Parathyroid adenoma (tissue), 2 donors: ENCODE data around the gene TMEM198.

Experiments used
- H2AFZ ChIP-seq: fragments of 300-600 bp; sonication (generic); one replicate; pipeline ENCODE4 v1.7.0; 2017; ENCODE audit warnings: antibody characterized with exemption, mild to moderate bottlenecking
- H3K27ac ChIP-seq: fragments of 300-600 bp; sonication (generic); one replicate; pipeline ENCODE4 v1.7.0; 2017
- H3K27me3 ChIP-seq: fragments of 300-600 bp; sonication (generic); one replicate; pipeline ENCODE4 v1.7.0; 2017; ENCODE audit warnings: low read length; ENCODE audit not compliant: control insufficient read depth, insufficient read depth
- H3K36me3 ChIP-seq: fragments of 300-600 bp; sonication (generic); one replicate; pipeline ENCODE4 v1.7.0; 2017; ENCODE audit warnings: low read length; ENCODE audit not compliant: control insufficient read depth, insufficient read depth
- H3K4me1 ChIP-seq: fragments of 300-600 bp; sonication (generic); one replicate; pipeline ENCODE4 v1.7.0; 2017; ENCODE audit warnings: control low read depth
- H3K4me2 ChIP-seq: fragments of 300-600 bp; sonication (generic); one replicate; pipeline ENCODE4 v1.7.0; 2017; ENCODE audit warnings: low read length
- H3K4me3 ChIP-seq: fragments of 300-600 bp; sonication (generic); one replicate; pipeline ENCODE4 v1.7.0; 2017; ENCODE audit warnings: low read depth, low read length
- H3K79me2 ChIP-seq: fragments of 300-600 bp; sonication (generic); one replicate; pipeline ENCODE4 v1.7.0; 2017; ENCODE audit warnings: control low read depth
- H3K9ac ChIP-seq: fragments of 300-600 bp; sonication (generic); one replicate; pipeline ENCODE4 v1.7.0; 2017; ENCODE audit warnings: mild to moderate bottlenecking
- H3K9me3 ChIP-seq: fragments of 300-600 bp; sonication (generic); one replicate; pipeline ENCODE4 v1.7.0; 2017; ENCODE audit warnings: low read length; ENCODE audit not compliant: control insufficient read depth
- CTCF ChIP-seq: fragments of 300-600 bp; sonication (generic); IDR thresholded peaks from one replicate; pipeline ENCODE4 v1.7.0; 2017; ENCODE audit warnings: antibody characterized with exemption, mild to moderate bottlenecking
- donor health status: primary hyperparathyroidism.

The TMEM198 gene

DNA sequence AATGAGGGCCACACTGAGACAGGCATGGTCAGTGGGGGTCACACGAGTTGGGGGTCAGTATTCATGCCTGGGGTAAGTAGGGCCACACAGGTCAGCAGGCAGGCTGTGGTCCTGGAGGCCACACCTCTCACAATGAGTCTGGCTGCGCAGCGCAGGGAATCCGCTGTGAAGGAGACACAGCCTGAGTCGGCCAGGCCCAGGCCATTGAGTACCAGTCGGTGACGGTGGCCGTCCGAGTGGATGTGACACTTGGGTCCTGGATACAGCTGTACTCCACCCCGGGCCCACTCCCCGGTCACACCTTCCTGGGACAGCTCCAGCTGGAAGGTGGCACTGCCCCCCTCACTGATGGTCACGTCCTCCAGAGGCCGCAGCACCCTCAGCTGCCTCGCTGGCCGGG is 10.5 kb downstream of the TMEM198 start:
- no peaks in the 10 kb centered on the region for H3K36me3 ChIP-seq

DNA sequence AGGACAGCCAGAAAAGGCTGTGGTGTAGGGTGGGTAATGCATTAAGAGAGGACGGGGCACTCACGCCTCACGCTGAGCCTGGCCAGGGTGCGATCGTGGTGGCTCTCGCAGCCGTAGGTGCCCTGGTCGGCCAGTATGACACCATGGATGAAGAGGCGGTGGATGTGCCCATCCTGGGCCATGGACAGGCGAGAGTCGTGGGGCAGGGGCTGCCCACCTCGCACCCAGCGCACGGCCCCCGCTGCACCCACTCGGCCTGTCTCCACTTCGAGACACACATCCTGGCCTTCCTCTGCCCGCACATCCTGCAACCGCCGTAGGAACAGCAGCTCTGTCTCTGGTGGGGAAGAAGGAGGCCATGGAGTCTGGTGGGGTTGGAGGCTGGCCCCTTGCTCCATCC is 12.1 kb downstream of the TMEM198 start:
- Histone ChIP-seq H3K9ac (no peak overlapping the region), H3K4me2 (no peak overlapping the region), H3K36me3 (no peaks in the 10 kb centered on the region), H3K79me2 (no peaks in the 10 kb centered on the region), H3K27ac (no peak overlapping the region), H2AFZ (no peak overlapping the region), H3K27me3 (peaks cover 4% of the 10 kb centered on the region), H3K4me3 (no peak overlapping the region), H3K9me3 (no peaks in the 10 kb centered on the region), H3K4me1 (peaks cover 3% of the 10 kb centered on the region)
- no peak for TF ChIP-seq CTCF

More for the DNA sequence above, 10.5 kb downstream of the TMEM198 start:
- Histone ChIP-seq H3K4me3 (no peak overlapping the region), H2AFZ (no peak overlapping the region), H3K4me1 (peaks cover 3% of the 10 kb centered on the region), H3K9ac (no peak overlapping the region), H3K27me3 (peaks cover 4% of the 10 kb centered on the region), H3K4me2 (no peak overlapping the region), H3K27ac (no peak overlapping the region), H3K9me3 (no peaks in the 10 kb centered on the region), H3K79me2 (no peaks in the 10 kb centered on the region)
- TF ChIP-seq CTCF, result no peak

- H3K27me3 ChIP-seq, result peaks cover 4% of the 10 kb centered on the region
- H3K4me3 ChIP-seq, result no peak overlapping the region
- no peak overlapping the region for H3K9ac ChIP-seq
- no peak overlapping the region for H3K4me2 ChIP-seq
- H3K9me3 ChIP-seq, result no peaks in the 10 kb centered on the region
- TF ChIP-seq CTCF, result no peak
- no peaks in the 10 kb centered on the region for H3K36me3 ChIP-seq
- no peaks in the 10 kb centered on the region for H3K79me2 ChIP-seq
- peaks cover 3% of the 10 kb centered on the region for H3K4me1 ChIP-seq
- H3K27ac ChIP-seq, result no peak overlapping the region
- no peak overlapping the region for H2AFZ ChIP-seq
These were observed 12.6 kb downstream of the TMEM198 start for GRCh38 chr2:219556413-219556812.

GRCh38 chr2:219557320-219557719 is 13.5 kb downstream of the TMEM198 start:
- Histone ChIP-seq H2AFZ (no peak overlapping the region), H3K27ac (no peak overlapping the region), H3K4me1 (no peaks in the 10 kb centered on the region), H3K79me2 (no peaks in the 10 kb centered on the region), H3K36me3 (no peaks in the 10 kb centered on the region), H3K4me2 (no peak overlapping the region), H3K27me3 (peaks cover 4% of the 10 kb centered on the region), H3K9me3 (no peaks in the 10 kb centered on the region), H3K9ac (no peak overlapping the region), H3K4me3 (no peak overlapping the region)
- no peak for TF ChIP-seq CTCF
